HepG2 (cell line): ENCODE results near the gene GALNT15. TPM values are rescaled to one million over a fixed set of nuclear protein-coding genes. Genes with fewer than 3 reads are reported as not detected.

Experiments
- ATAC-seq: fragments of 200-7000 bp; cut with Tn5 transposase; 3 replicates; pipeline ENCODE4 v1.9.1; 2020; ENCODE audit warnings: mild to moderate bottlenecking, moderate library complexity
- BruUV-seq: library from RNA; stranded (reverse); fragments of 400-500 nt; replicated peaks from 2 replicates; lab custom pipeline; 2021; lab: Mats Ljungman, UMichigan
- CTCF ChIA-PET: fragments of 300-600 bp; formaldehyde crosslinking; extraction: SDS; loops from one replicate; lab custom pipeline; 2021; ENCODE audit warnings: low total read pairs, inconsistent platforms, low intra/inter-chr PET ratio; lab: Yijun Ruan, JAX
- POLR2A ChIA-PET: fragments of 350-600 bp; sonication (Branson Sonifier 250); formaldehyde crosslinking; loops from one replicate; lab custom pipeline; 2020; ENCODE audit warnings: antibody characterized with exemption, inconsistent platforms; lab: Yijun Ruan, JAX
- DNase-seq: peaks from one replicate; pipeline ENCODE4 v3.0.0-alpha.2; 2015; ENCODE audit warnings: low spot score
- FAIRE-seq: peaks from 3 replicates; lab custom pipeline; 2011; peaks lifted over from hg19 to GRCh38; lab: Jason Lieb, UNC
- H2AFZ ChIP-seq: one replicate; pipeline ENCODE4 v1.6.1; 2011; ENCODE audit warnings: low read length, inconsistent platforms
- H3K27ac ChIP-seq: fragments of 300-600 bp; 3 replicates; pipeline ENCODE4 v1.8.0; 2011; ENCODE audit warnings: mixed run types, mild to moderate bottlenecking, mixed read lengths, low read length, inconsistent platforms; ENCODE audit not compliant: insufficient read depth; ENCODE audit errors: extremely low read length
- H3K27me3 ChIP-seq, 2 experiments: fragments of 200-600 bp in 1 of 2; 2 replicates in 1 of 2; 3 replicates in 1 of 2; pipeline versions ENCODE4 v1.6.0 to v1.8.0; 2011; ENCODE audit warnings: low read length in 2 of 2, mild to moderate bottlenecking in 2 of 2, moderate library complexity in 2 of 2, inconsistent platforms in 1 of 2; ENCODE audit not compliant: insufficient read depth in 2 of 2, control insufficient read depth in 1 of 2
- H3K36me3 ChIP-seq, 2 experiments: fragments of 200-600 bp in 1 of 2; replicated peaks in 1 of 2; 2 replicates in 1 of 2; 3 replicates in 1 of 2; pipeline versions ENCODE4 v1.5.1 to v1.8.0; 2011; ENCODE audit warnings: low read length in 2 of 2, inconsistent platforms in 1 of 2; ENCODE audit not compliant: insufficient read depth in 2 of 2, control insufficient read depth in 1 of 2
- H3K4me1 ChIP-seq: 2 replicates; pipeline ENCODE4 v1.5.1; 2012; ENCODE audit warnings: low read length, inconsistent platforms; ENCODE audit not compliant: insufficient read depth
- H3K4me2 ChIP-seq: 2 replicates; pipeline ENCODE4 v1.6.0; 2011; ENCODE audit warnings: low read depth, low read length, inconsistent platforms
- H3K4me3 ChIP-seq, 3 experiments: fragments of 200-600 bp in 1 of 3; sonication (generic), shearing (Covaris generic) in 1 of 3; replicated peaks in 1 of 3; 2 replicates each; pipeline ENCODE4 v1.5.1; 2011 to 2016; ENCODE audit warnings: low read length in 3 of 3, inconsistent platforms in 2 of 3, low read depth in 2 of 3, mild to moderate bottlenecking in 2 of 3, control low read depth in 1 of 3, mixed read lengths in 1 of 3; ENCODE audit not compliant: insufficient read depth in 1 of 3
- H3K79me2 ChIP-seq: one replicate; pipeline ENCODE4 v1.6.1; 2011; ENCODE audit warnings: low read length, inconsistent platforms; ENCODE audit not compliant: insufficient read depth
- H3K9ac ChIP-seq: 2 replicates; pipeline ENCODE4 v1.6.0; 2011; ENCODE audit warnings: mild to moderate bottlenecking, low read depth, low read length, inconsistent platforms; ENCODE audit not compliant: insufficient read depth
- H3K9me3 ChIP-seq: 2 replicates; pipeline ENCODE4 v1.5.1; 2012; ENCODE audit warnings: mild to moderate bottlenecking, low read length
- H4K20me1 ChIP-seq: 2 replicates; pipeline ENCODE4 v1.6.0; 2011; ENCODE audit warnings: inconsistent platforms, mild to moderate bottlenecking, low read length, moderate library complexity; ENCODE audit not compliant: insufficient read depth
- ELF1 ChIP-seq: sonication (generic); formaldehyde crosslinking; IDR thresholded peaks from 2 replicates; pipeline ENCODE4 v1.4.0; 2020; ENCODE audit warnings: missing genetic modification reagents
- FIP1L1 ChIP-seq: fragments of 200-400 bp; formaldehyde crosslinking; IDR thresholded peaks from 2 replicates; pipeline ENCODE4 v1.6.1; 2018; ENCODE audit warnings: low read depth, mild to moderate bottlenecking, low read length, moderate library complexity, borderline replicate concordance; ENCODE audit not compliant: insufficient read depth
- FOSL2 ChIP-seq: sonication (generic); formaldehyde crosslinking; IDR thresholded peaks from 2 replicates; pipeline ENCODE4 v1.4.0; 2020; ENCODE audit warnings: missing genetic modification reagents
- FOXA1 ChIP-seq, 2 experiments: fragments of 450-650 bp in 1 of 2; sonication (generic) in 1 of 2; formaldehyde crosslinking in 1 of 2; IDR thresholded peaks; 2 replicates each; pipeline versions ENCODE4 v1.4.0 to v1.6.1; 2016 to 2020; ENCODE audit warnings: missing genetic modification reagents in 1 of 2
- ISL2 ChIP-seq: sonication (generic); formaldehyde crosslinking; IDR thresholded peaks from 2 replicates; pipeline ENCODE4 v1.5.0; 2020; ENCODE audit warnings: missing genetic modification reagents
- NFE2 ChIP-seq: sonication (generic); formaldehyde crosslinking; IDR thresholded peaks from 2 replicates; pipeline ENCODE4 v1.4.0; 2020; ENCODE audit warnings: missing genetic modification reagents
- PHF8 ChIP-seq: sonication (generic); formaldehyde crosslinking; IDR thresholded peaks from 2 replicates; pipeline ENCODE4 v1.5.0; 2020; ENCODE audit warnings: missing genetic modification reagents
- RARA ChIP-seq: IDR thresholded peaks from 2 replicates; pipeline ENCODE4 v1.6.1; 2016; ENCODE audit warnings: missing genetic modification reagents, missing compliant biosample characterization
- TRIM24 ChIP-seq: sonication (generic); formaldehyde crosslinking; IDR thresholded peaks from 2 replicates; pipeline ENCODE4 v1.8.0; 2022; ENCODE audit warnings: mild to moderate bottlenecking, missing genetic modification reagents
- YEATS2 ChIP-seq: sonication (generic); formaldehyde crosslinking; IDR thresholded peaks from 2 replicates; pipeline ENCODE4 v1.4.0; 2020; ENCODE audit warnings: missing genetic modification reagents, borderline replicate concordance
- ZBTB42 ChIP-seq: sonication (generic); formaldehyde crosslinking; IDR thresholded peaks from 2 replicates; pipeline ENCODE4 v1.5.0; 2020; ENCODE audit warnings: mild to moderate bottlenecking, missing genetic modification reagents
- ZKSCAN8 ChIP-seq: IDR thresholded peaks from 2 replicates; pipeline ENCODE4 v1.6.1; 2016; ENCODE audit warnings: borderline replicate concordance, missing genetic modification reagents, missing compliant biosample characterization
- ZNF207 ChIP-seq: fragments of 450-650 bp; IDR thresholded peaks from 2 replicates; pipeline ENCODE4 v1.6.1; 2016; ENCODE audit warnings: antibody characterized with exemption, borderline replicate concordance
- ZNF292 ChIP-seq: sonication (generic); formaldehyde crosslinking; IDR thresholded peaks from 2 replicates; pipeline ENCODE4 v1.8.1; 2022; ENCODE audit warnings: mild to moderate bottlenecking, low read depth, missing genetic modification reagents, borderline replicate concordance
- ZNF614 ChIP-seq: IDR thresholded peaks from 2 replicates; pipeline ENCODE4 v1.6.1; 2018; ENCODE audit warnings: missing biosample characterization, missing genetic modification reagents, inconsistent platforms, borderline replicate concordance
- WGBS: methylation state at CpG from one replicate; pipeline ENCODE4 v1.1.6; 2017; ENCODE audit warnings: low lambda C conversion rate; 5-methylcytosine and 5-hydroxymethylcytosine counted together
- in situ Hi-C: cut with HindIII; loops from 2 replicates; pipeline ENCODE4 v1.10.0; 2017; ENCODE audit warnings: low pct_unique_long_range_greater_than_20kb; ENCODE audit not compliant: extremely low pct_ligation_motif_present
- intact Hi-C: fragments of 100-400 bp; cut with micrococcal nuclease; formaldehyde crosslinking; loops from one replicate; pipeline ENCODE4 v1.10.0; 2022; ENCODE audit not compliant: unreplicated experiment
- polyA plus RNA-seq, 8 experiments: library from polyadenylated mRNA; depleted of rRNA in 3 of 8; stranded (reverse) in 7 of 8; unstranded in 1 of 8; fragments of >200 nt; fragmentation: Illumina TruSeq in 4 of 8; extraction: Trizol in 4 of 8; gene quantifications; 2 replicates each; pipeline versions ENCODE4 v1.2.1 to v1.2.3, GENCODE V29; 2011 to 2016; ENCODE audit warnings: low read depth in 4 of 8, missing spikeins in 1 of 8, mixed read lengths in 1 of 8; ENCODE audit not compliant: insufficient read depth in 1 of 8
- total RNA-seq, 5 experiments: library from RNA; depleted of rRNA; stranded (reverse); fragments of >200 nt; fragmentation: Illumina TruSeq; extraction: Trizol; gene quantifications; 2 replicates each; pipeline ENCODE4 v1.2.3, GENCODE V29; 2016; ENCODE audit warnings: low read depth in 1 of 5
- TF ChIP-seq, protein P1 (sequence below): sonication (generic); formaldehyde crosslinking; IDR thresholded peaks from 2 replicates; pipeline ENCODE4 v1.4.0; 2020; ENCODE audit warnings: mild to moderate bottlenecking, missing genetic modification reagents, borderline replicate concordance
- TF ChIP-seq, protein P2 (sequence below): sonication (generic); formaldehyde crosslinking; IDR thresholded peaks from 2 replicates; pipeline ENCODE4 v1.5.0; 2020; ENCODE audit warnings: missing genetic modification reagents

Gene GALNT15
- total and polyA plus RNA-seq, 2 of the 13 experiments (the other 11 are each of a cell fraction or from before 2014, with no cell fraction given): 0.02 to 0.04 TPM

DNA sequence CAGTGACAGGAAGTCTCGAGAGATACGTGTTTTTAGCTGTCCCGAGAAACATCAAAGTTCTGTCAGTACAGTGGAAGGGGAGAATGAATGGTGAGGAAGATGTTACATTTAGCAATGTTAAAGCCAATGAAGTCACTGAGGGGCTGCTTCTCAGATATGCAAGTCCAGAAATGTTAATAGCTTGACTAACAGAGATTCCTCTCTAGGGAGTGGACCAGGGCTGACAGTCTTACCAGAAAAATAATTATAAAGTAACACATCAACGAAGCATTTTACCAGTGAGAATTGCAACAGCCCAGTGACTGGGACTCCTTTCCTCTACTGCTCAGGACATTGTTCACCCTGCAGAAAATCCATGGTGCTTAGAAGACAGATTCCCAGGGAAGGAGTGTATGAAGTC is 23.9 kb downstream of the GALNT15 start:
- WGBS: 21% methylated on average over 4 of the region's 4 CpGs

DNA sequence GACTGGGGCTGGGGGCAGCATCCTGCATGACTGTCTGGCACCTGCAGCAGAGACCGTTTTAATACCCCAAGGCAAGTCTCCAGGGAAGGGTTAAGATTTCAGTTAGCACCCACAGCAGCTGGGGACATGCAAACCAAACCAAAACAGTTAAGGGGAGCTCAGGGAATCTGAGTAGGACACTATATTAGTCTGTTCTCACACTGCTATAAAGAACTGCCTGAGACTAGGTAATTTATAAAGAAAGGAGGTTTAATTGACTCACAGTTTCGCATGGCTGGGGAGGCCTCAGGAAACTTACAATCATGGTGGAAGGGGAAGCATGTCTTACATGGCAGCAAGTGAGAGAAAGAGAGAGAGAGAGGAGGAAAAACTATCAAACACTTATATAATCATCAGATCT is 25.3 kb downstream of the GALNT15 start:
- H3K36me3 ChIP-seq: no peaks in the 10 kb centered on the region
- no peak for FAIRE-seq
- no peak for DNase-seq
- no peaks in the 10 kb centered on the region for H3K4me1 ChIP-seq
- no peak overlapping the region for H3K27ac ChIP-seq
- no peak overlapping the region for H3K4me2 ChIP-seq
- peaks cover 4 to 23% of the 10 kb centered on the region in 2 experiments; a peak in 3 of 5 replicates for H3K27me3 ChIP-seq
- no TSS peak for BruUV-seq
- H2AFZ ChIP-seq: no peak overlapping the region
- POLR2A ChIA-PET: no interaction called here
- no peaks in the 10 kb centered on the region for H3K79me2 ChIP-seq
- in situ Hi-C loops (no loop called here), intact Hi-C loops (no loop called here)
- WGBS: 32% methylated on average over 2 of the region's 2 CpGs
- no peak overlapping the region for H3K9ac ChIP-seq
- no peak overlapping the region for H3K4me3 ChIP-seq
- H3K9me3 ChIP-seq: no peaks in the 10 kb centered on the region
- H4K20me1 ChIP-seq: no peaks in the 10 kb centered on the region
- ATAC-seq: no peak
- CTCF ChIA-PET: no interaction called here
- TF ChIP-seq RARA (CRISPR knock-in tag) (no peak), TRIM24 (CRISPR knock-in tag) (no peak), ISL2 (no peak), NFE2 (CRISPR knock-in tag) (no peak), ELF1 (CRISPR knock-in tag) (no peak), ZKSCAN8 (no peak), ZBTB42 (CRISPR knock-in tag) (no peak), PHF8 (CRISPR knock-in tag) (no peak), FOSL2 (CRISPR knock-in tag) (no peak), YEATS2 (no peak)
- TF ChIP-seq, protein P1, sequence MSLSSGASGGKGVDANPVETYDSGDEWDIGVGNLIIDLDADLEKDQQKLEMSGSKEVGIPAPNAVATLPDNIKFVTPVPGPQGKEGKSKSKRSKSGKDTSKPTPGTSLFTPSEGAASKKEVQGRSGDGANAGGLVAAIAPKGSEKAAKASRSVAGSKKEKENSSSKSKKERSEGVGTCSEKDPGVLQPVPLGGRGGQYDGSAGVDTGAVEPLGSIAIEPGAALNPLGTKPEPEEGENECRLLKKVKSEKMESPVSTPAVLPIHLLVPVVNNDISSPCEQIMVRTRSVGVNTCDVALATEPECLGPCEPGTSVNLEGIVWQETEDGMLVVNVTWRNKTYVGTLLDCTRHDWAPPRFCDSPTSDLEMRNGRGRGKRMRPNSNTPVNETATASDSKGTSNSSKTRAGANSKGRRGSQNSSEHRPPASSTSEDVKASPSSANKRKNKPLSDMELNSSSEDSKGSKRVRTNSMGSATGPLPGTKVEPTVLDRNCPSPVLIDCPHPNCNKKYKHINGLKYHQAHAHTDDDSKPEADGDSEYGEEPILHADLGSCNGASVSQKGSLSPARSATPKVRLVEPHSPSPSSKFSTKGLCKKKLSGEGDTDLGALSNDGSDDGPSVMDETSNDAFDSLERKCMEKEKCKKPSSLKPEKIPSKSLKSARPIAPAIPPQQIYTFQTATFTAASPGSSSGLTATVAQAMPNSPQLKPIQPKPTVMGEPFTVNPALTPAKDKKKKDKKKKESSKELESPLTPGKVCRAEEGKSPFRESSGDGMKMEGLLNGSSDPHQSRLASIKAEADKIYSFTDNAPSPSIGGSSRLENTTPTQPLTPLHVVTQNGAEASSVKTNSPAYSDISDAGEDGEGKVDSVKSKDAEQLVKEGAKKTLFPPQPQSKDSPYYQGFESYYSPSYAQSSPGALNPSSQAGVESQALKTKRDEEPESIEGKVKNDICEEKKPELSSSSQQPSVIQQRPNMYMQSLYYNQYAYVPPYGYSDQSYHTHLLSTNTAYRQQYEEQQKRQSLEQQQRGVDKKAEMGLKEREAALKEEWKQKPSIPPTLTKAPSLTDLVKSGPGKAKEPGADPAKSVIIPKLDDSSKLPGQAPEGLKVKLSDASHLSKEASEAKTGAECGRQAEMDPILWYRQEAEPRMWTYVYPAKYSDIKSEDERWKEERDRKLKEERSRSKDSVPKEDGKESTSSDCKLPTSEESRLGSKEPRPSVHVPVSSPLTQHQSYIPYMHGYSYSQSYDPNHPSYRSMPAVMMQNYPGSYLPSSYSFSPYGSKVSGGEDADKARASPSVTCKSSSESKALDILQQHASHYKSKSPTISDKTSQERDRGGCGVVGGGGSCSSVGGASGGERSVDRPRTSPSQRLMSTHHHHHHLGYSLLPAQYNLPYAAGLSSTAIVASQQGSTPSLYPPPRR (CRISPR knock-in tag): no peak

More for the DNA sequence above, 23.9 kb downstream of the GALNT15 start:
- no peak for DNase-seq
- Histone ChIP-seq H3K27me3 (peaks cover 4 to 14% of the 10 kb centered on the region in 2 experiments; a peak in 3 of 5 replicates), H4K20me1 (no peaks in the 10 kb centered on the region), H2AFZ (no peak overlapping the region), H3K4me2 (no peak overlapping the region), H3K4me1 (no peaks in the 10 kb centered on the region), H3K79me2 (no peaks in the 10 kb centered on the region), H3K9ac (no peak overlapping the region), H3K36me3 (no peaks in the 10 kb centered on the region), H3K27ac (no peak overlapping the region), H3K4me3 (no peak overlapping the region), H3K9me3 (no peaks in the 10 kb centered on the region)
- ChIA-PET CTCF (no interaction called here), POLR2A (no interaction called here)
- FAIRE-seq: no peak
- in situ Hi-C loops: no loop called here
- no peak for ATAC-seq
- intact Hi-C loops: no loop called here
- TF ChIP-seq FOXA1 (IDR thresholded peaks at IDR 0.05): no peak
- TF ChIP-seq FOXA1 (CRISPR knock-in tag; IDR thresholded peaks at IDR 0.05): no peak
- no peak for TF ChIP-seq ZNF207
- no peak for TF ChIP-seq ZNF614
- no peak for TF ChIP-seq ZNF292 (CRISPR knock-in tag)
- TF ChIP-seq FIP1L1: no peak
- TF ChIP-seq, protein P2, sequence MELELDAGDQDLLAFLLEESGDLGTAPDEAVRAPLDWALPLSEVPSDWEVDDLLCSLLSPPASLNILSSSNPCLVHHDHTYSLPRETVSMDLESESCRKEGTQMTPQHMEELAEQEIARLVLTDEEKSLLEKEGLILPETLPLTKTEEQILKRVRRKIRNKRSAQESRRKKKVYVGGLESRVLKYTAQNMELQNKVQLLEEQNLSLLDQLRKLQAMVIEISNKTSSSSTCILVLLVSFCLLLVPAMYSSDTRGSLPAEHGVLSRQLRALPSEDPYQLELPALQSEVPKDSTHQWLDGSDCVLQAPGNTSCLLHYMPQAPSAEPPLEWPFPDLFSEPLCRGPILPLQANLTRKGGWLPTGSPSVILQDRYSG (CRISPR knock-in tag): no peak
- no TSS peak for BruUV-seq
